ENCODE results near the gene ADA. TPM values are rescaled to one million over a fixed set of nuclear protein-coding genes. Genes with fewer than 3 reads are reported as not detected.

The ADA gene
- total RNA-seq = 2.4 and 2.9 TPM in 2 replicates

GRCh38 chr20:44651684-44652423, at the start of gene ADA:
Gene ADA (minus strand): TSS chr20:44651699. CDS start chr20:44651607, 92 bp downstream.

GRCh38 chr20:44582311-44583025, 69.0 kb downstream of the ADA start, which contains the start of gene PKIG:
Gene PKIG (plus strand): TSS chr20:44582579. CDS start chr20:44614557, 31,978 bp downstream.

Other genes starting within 250 kb of the ADA start
- gene TTPAL, start 175.8 kb downstream of the ADA start, total RNA-seq = 9.8 and 23.9 TPM in 2 replicates
- 67.9 and 130 TPM in 2 replicates for gene SERINC3, start 129.6 kb downstream of the ADA start, total RNA-seq
- 16.4 and 17.3 TPM in 2 replicates for gene PKIG, start 69.1 kb downstream of the ADA start, total RNA-seq
- 0.54 and 2.4 TPM in 2 replicates for gene CCN5, start 63.7 kb upstream of the ADA start, total RNA-seq
- gene KCNK15, start 94.2 kb upstream of the ADA start, total RNA-seq = not detected in 2 replicates
- under 0.01 TPM in 1 of 2 replicates, not detected in the other for gene RIMS4, start 158.8 kb upstream of the ADA start, total RNA-seq
- 74.2 and 153 TPM in 2 replicates for gene YWHAB, start 234.0 kb upstream of the ADA start, total RNA-seq

All from placental epithelial cell (primary cell).